ENCODE results near the gene FGR.
"Not testable (repeated sequence)": the region's sequence is repeated elsewhere in the genome, so short reads cannot be mapped to it uniquely, and the experiment has no call there.

The FGR gene

GRCh38 chr1:27644369-27645070 is 9.5 kb upstream of the FGR start:
- Histone ChIP-seq H3K9me3 (ENCODE audit: low read length) (no peaks in the 10 kb centered on the region), H3K9ac (ENCODE audit: low read length) (no peak overlapping the region), H3K27me3 (ENCODE audit: control insufficient read depth in 1 of 2, insufficient read depth in 2 of 2, low read length in 2 of 2) (no peaks in the 10 kb centered on the region), H3K27ac (ENCODE audit: low read depth, low read length) (no peak overlapping the region), H3K4me3 (ENCODE audit: low read depth in 1 of 2, low read length in 2 of 2) (no peak overlapping the region), H3K4me1 (ENCODE audit: insufficient read depth, low read length) (peaks cover 5% of the 10 kb centered on the region), H3K36me3 (ENCODE audit: insufficient read depth, low read length) (no peaks in the 10 kb centered on the region)

- Histone ChIP-seq H3K27ac (ENCODE audit: low read depth, low read length) (no peak overlapping the region), H3K27me3 (ENCODE audit: control insufficient read depth in 1 of 2, insufficient read depth in 2 of 2, low read length in 2 of 2) (no peaks in the 10 kb centered on the region), H3K9ac (ENCODE audit: low read length) (no peak overlapping the region), H3K4me3 (ENCODE audit: low read depth in 1 of 2, low read length in 2 of 2) (no peak overlapping the region), H3K36me3 (ENCODE audit: insufficient read depth, low read length) (no peaks in the 10 kb centered on the region), H3K9me3 (ENCODE audit: low read length) (no peaks in the 10 kb centered on the region), H3K4me1 (ENCODE audit: insufficient read depth, low read length) (peaks cover 3% of the 10 kb centered on the region)
Observed at GRCh38 chr1:27643600-27644368, 8.8 kb upstream of the FGR start.

- not testable (repeated sequence) for H3K4me1 ChIP-seq (ENCODE audit: insufficient read depth, low read length); H3K36me3 ChIP-seq (ENCODE audit: insufficient read depth, low read length); H3K4me3 ChIP-seq (ENCODE audit: low read depth in 1 of 2, low read length in 2 of 2); H3K9ac ChIP-seq (ENCODE audit: low read length); H3K9me3 ChIP-seq (ENCODE audit: low read length); H3K27ac ChIP-seq (ENCODE audit: low read depth, low read length); H3K27me3 ChIP-seq (ENCODE audit: control insufficient read depth in 1 of 2, insufficient read depth in 2 of 2, low read length in 2 of 2)
Observed at GRCh38 chr1:27640514-27640913, 5.5 kb upstream of the FGR start.

GRCh38 chr1:27638805-27639204 is 3.8 kb upstream of the FGR start:
- peaks cover 7% of the 10 kb centered on the region for H3K4me1 ChIP-seq (ENCODE audit: insufficient read depth, low read length)
- H3K27me3 ChIP-seq (ENCODE audit: control insufficient read depth in 1 of 2, insufficient read depth in 2 of 2, low read length in 2 of 2) = peaks cover 5 to 11% of the 10 kb centered on the region in 2 donors
- H3K27ac ChIP-seq (ENCODE audit: low read depth, low read length) = no peak overlapping the region
- H3K36me3 ChIP-seq (ENCODE audit: insufficient read depth, low read length) = no peaks in the 10 kb centered on the region
- no peak overlapping the region for H3K4me3 ChIP-seq (ENCODE audit: low read depth in 1 of 2, low read length in 2 of 2)
- H3K9me3 ChIP-seq (ENCODE audit: low read length) = no peaks in the 10 kb centered on the region
- H3K9ac ChIP-seq (ENCODE audit: low read length) = no peak overlapping the region

GRCh38 chr1:27638047-27638734 is 3.2 kb upstream of the FGR start:
- Histone ChIP-seq H3K4me1 (ENCODE audit: insufficient read depth, low read length) (peaks cover 7% of the 10 kb centered on the region), H3K9ac (ENCODE audit: low read length) (no peak overlapping the region), H3K9me3 (ENCODE audit: low read length) (no peaks in the 10 kb centered on the region), H3K27ac (ENCODE audit: low read depth, low read length) (no peak overlapping the region), H3K36me3 (ENCODE audit: insufficient read depth, low read length) (no peaks in the 10 kb centered on the region), H3K27me3 (ENCODE audit: control insufficient read depth in 1 of 2, insufficient read depth in 2 of 2, low read length in 2 of 2) (peaks cover 10 to 16% of the 10 kb centered on the region in 2 donors), H3K4me3 (ENCODE audit: low read depth in 1 of 2, low read length in 2 of 2) (no peak overlapping the region)

GRCh38 chr1:27635396-27636142 is 584 bp upstream of the FGR start:
- H3K27ac ChIP-seq (ENCODE audit: low read depth, low read length) = no peak overlapping the region
- H3K4me1 ChIP-seq (ENCODE audit: insufficient read depth, low read length) = peaks cover 7% of the 10 kb centered on the region
- peaks cover 13 to 16% of the 10 kb centered on the region in 2 donors for H3K27me3 ChIP-seq (ENCODE audit: control insufficient read depth in 1 of 2, insufficient read depth in 2 of 2, low read length in 2 of 2)
- H3K4me3 ChIP-seq (ENCODE audit: low read depth in 1 of 2, low read length in 2 of 2) = no peak overlapping the region
- H3K9ac ChIP-seq (ENCODE audit: low read length) = no peak overlapping the region
- H3K36me3 ChIP-seq (ENCODE audit: insufficient read depth, low read length) = no peaks in the 10 kb centered on the region
- no peaks in the 10 kb centered on the region for H3K9me3 ChIP-seq (ENCODE audit: low read length)

GRCh38 chr1:27634177-27634984 is 604 bp downstream of the FGR start:
- H3K4me1 ChIP-seq (ENCODE audit: insufficient read depth, low read length) = peaks cover 7% of the 10 kb centered on the region
- no peaks in the 10 kb centered on the region for H3K9me3 ChIP-seq (ENCODE audit: low read length)
- no peaks in the 10 kb centered on the region for H3K36me3 ChIP-seq (ENCODE audit: insufficient read depth, low read length)
- H3K27me3 ChIP-seq (ENCODE audit: control insufficient read depth in 1 of 2, insufficient read depth in 2 of 2, low read length in 2 of 2) = peaks cover 13 to 16% of the 10 kb centered on the region in 2 donors
- peak overlapping the region; percentile 22 for H3K27ac ChIP-seq (ENCODE audit: low read depth, low read length)
- no peak overlapping the region for H3K9ac ChIP-seq (ENCODE audit: low read length)
- H3K4me3 ChIP-seq (ENCODE audit: low read depth in 1 of 2, low read length in 2 of 2) = peak overlapping the region; percentile 21 to 53

- Histone ChIP-seq H3K9me3 (ENCODE audit: low read length) (no peaks in the 10 kb centered on the region), H3K4me1 (ENCODE audit: insufficient read depth, low read length) (peaks cover 7% of the 10 kb centered on the region), H3K9ac (ENCODE audit: low read length) (no peak overlapping the region), H3K27me3 (ENCODE audit: control insufficient read depth in 1 of 2, insufficient read depth in 2 of 2, low read length in 2 of 2) (peaks cover 13 to 16% of the 10 kb centered on the region in 2 donors), H3K27ac (ENCODE audit: low read depth, low read length) (peak overlapping the region; percentile 7), H3K36me3 (ENCODE audit: insufficient read depth, low read length) (no peaks in the 10 kb centered on the region), H3K4me3 (ENCODE audit: low read depth in 1 of 2, low read length in 2 of 2) (peak overlapping the region; percentile 21 to 53)
Observed at GRCh38 chr1:27633640-27634176, 1.3 kb downstream of the FGR start.

GRCh38 chr1:27633298-27633610 is 1.7 kb downstream of the FGR start:
- no peak overlapping the region for H3K4me3 ChIP-seq (ENCODE audit: low read depth in 1 of 2, low read length in 2 of 2)
- no peaks in the 10 kb centered on the region for H3K36me3 ChIP-seq (ENCODE audit: insufficient read depth, low read length)
- H3K4me1 ChIP-seq (ENCODE audit: insufficient read depth, low read length) = peaks cover 7% of the 10 kb centered on the region
- peaks cover 13 to 16% of the 10 kb centered on the region in 2 donors for H3K27me3 ChIP-seq (ENCODE audit: control insufficient read depth in 1 of 2, insufficient read depth in 2 of 2, low read length in 2 of 2)
- no peaks in the 10 kb centered on the region for H3K9me3 ChIP-seq (ENCODE audit: low read length)
- no peak overlapping the region for H3K9ac ChIP-seq (ENCODE audit: low read length)
- peak overlapping the region; percentile 7 for H3K27ac ChIP-seq (ENCODE audit: low read depth, low read length)

GRCh38 chr1:27632387-27633297 is 2.3 kb downstream of the FGR start:
- Histone ChIP-seq H3K4me1 (ENCODE audit: insufficient read depth, low read length) (peaks cover 7% of the 10 kb centered on the region), H3K27ac (ENCODE audit: low read depth, low read length) (no peak overlapping the region), H3K27me3 (ENCODE audit: control insufficient read depth in 1 of 2, insufficient read depth in 2 of 2, low read length in 2 of 2) (peaks cover 13 to 16% of the 10 kb centered on the region in 2 donors), H3K36me3 (ENCODE audit: insufficient read depth, low read length) (no peaks in the 10 kb centered on the region), H3K4me3 (ENCODE audit: low read depth in 1 of 2, low read length in 2 of 2) (no peak overlapping the region), H3K9me3 (ENCODE audit: low read length) (no peaks in the 10 kb centered on the region), H3K9ac (ENCODE audit: low read length) (no peak overlapping the region)

All from muscle layer of colon (tissue), 2 donors.